Hematopoietic multipotent progenitor cell (in vitro differentiated cells): ENCODE results near the gene MXRA7. TPM values are rescaled to one million over a fixed set of nuclear protein-coding genes. Genes with fewer than 3 reads are reported as not detected.

Experiments used
- small RNA-seq: library from RNA; depleted of rRNA; stranded (forward); fragments of <200 nt; gene quantifications from one replicate; pipeline ENCODE3, GENCODE V24; 2012
- total RNA-seq: library from RNA; depleted of rRNA; stranded (reverse); fragments of >200 nt; gene quantifications from one replicate; pipeline ENCODE4 v1.2.3, GENCODE V29; 2012

The MXRA7 gene
- total RNA-seq, 1 donor, result 3.2 TPM

Small RNA genes within 50 kb of the gene (small RNA-seq; reads per million reads assigned to genes)
- gene AC005837.3, result not detected
- gene RF02271, result not detected
- gene RNU6-227P, result not detected
- not detected for gene RNU6-97P
- gene RNY4P36, result not detected

Other genes starting within 250 kb of the MXRA7 start
- under 0.01 TPM for gene AANAT, start 243.4 kb downstream of the MXRA7 start, total RNA-seq
- gene RHBDF2, start 209.5 kb downstream of the MXRA7 start, total RNA-seq, result 13.7 TPM
- gene CYGB, start 173.3 kb downstream of the MXRA7 start, total RNA-seq, result 1.1 TPM
- gene PRCD, start 170.9 kb downstream of the MXRA7 start, total RNA-seq, result 0.81 TPM
- 0.81 TPM for gene ST6GALNAC2, start 125.1 kb downstream of the MXRA7 start, total RNA-seq
- 1.6 TPM for gene ST6GALNAC1, start 67.2 kb downstream of the MXRA7 start, total RNA-seq
- gene JMJD6, start 15.6 kb upstream of the MXRA7 start, total RNA-seq, result 16.7 TPM
- gene METTL23, start 15.9 kb upstream of the MXRA7 start, total RNA-seq, result 43.4 TPM
- gene SRSF2, start 26.4 kb upstream of the MXRA7 start, total RNA-seq, result 375 TPM
- 26.7 TPM for gene MFSD11, start 27.2 kb upstream of the MXRA7 start, total RNA-seq
- gene MGAT5B, start 157.4 kb upstream of the MXRA7 start, total RNA-seq, result 0.27 TPM